GM23338 (cell line): ENCODE measurements around the gene IPCEF1. TPM values are rescaled to one million over a fixed set of nuclear protein-coding genes. Genes with fewer than 3 reads are reported as not detected.

Experiments
- ATAC-seq: fragments of 200-7000 bp; cut with Tn5 transposase; 3 replicates; pipeline ENCODE4 v1.9.1; 2020
- DNase-seq: peaks from one replicate; pipeline ENCODE4 v3.0.0-alpha.2; 2015; ENCODE audit warnings: low spot score
- H2AFZ ChIP-seq: fragments of 200-600 bp; sonication (generic); 2 replicates; pipeline ENCODE4 v1.8.0; 2016; ENCODE audit warnings: antibody characterized with exemption, mild to moderate bottlenecking, moderate library complexity
- H3F3A ChIP-seq: fragments of 200-600 bp; sonication (generic); replicated peaks from 2 replicates; pipeline ENCODE4 v1.8.0; 2017; ENCODE audit warnings: antibody characterized with exemption, mixed run types, low read depth
- H3K27ac ChIP-seq: fragments of 200-600 bp; sonication (generic); 2 replicates; pipeline ENCODE4 v1.6.1; 2016; ENCODE audit warnings: low read depth
- H3K27me3 ChIP-seq: fragments of 200-600 bp; sonication (generic); 2 replicates; pipeline ENCODE4 v1.8.0; 2016; ENCODE audit warnings: mild to moderate bottlenecking, mixed run types, moderate library complexity; ENCODE audit not compliant: insufficient read depth
- H3K36me3 ChIP-seq: fragments of 200-600 bp; sonication (generic); 2 replicates; pipeline ENCODE4 v1.8.0; 2016; ENCODE audit warnings: mild to moderate bottlenecking; ENCODE audit not compliant: insufficient read depth
- H3K4me1 ChIP-seq: fragments of 200-600 bp; sonication (generic); 2 replicates; pipeline ENCODE4 v1.8.0; 2016; ENCODE audit warnings: mild to moderate bottlenecking, moderate library complexity; ENCODE audit not compliant: insufficient read depth
- H3K4me2 ChIP-seq: fragments of 200-600 bp; sonication (generic); 2 replicates; pipeline ENCODE4 v1.7.1; 2017; ENCODE audit warnings: mixed run types
- H3K4me3 ChIP-seq: fragments of 200-600 bp; sonication (generic); 2 replicates; pipeline ENCODE4 v1.6.1; 2016; ENCODE audit warnings: mixed run types
- H3K79me2 ChIP-seq: fragments of 200-600 bp; sonication (generic); replicated peaks from 2 replicates; pipeline ENCODE4 v1.8.0; 2017; ENCODE audit warnings: mild to moderate bottlenecking; ENCODE audit not compliant: insufficient read depth
- H3K9me2 ChIP-seq: fragments of 200-600 bp; sonication (generic); 2 replicates; pipeline ENCODE4 v1.8.0; 2017; ENCODE audit not compliant: insufficient read depth
- H4K20me1 ChIP-seq: fragments of 200-600 bp; sonication (generic); replicated peaks from 2 replicates; pipeline ENCODE4 v1.8.0; 2017; ENCODE audit warnings: mild to moderate bottlenecking; ENCODE audit not compliant: insufficient read depth
- H3K27ac Mint-ChIP-seq: 2 replicates; pipeline ENCODE4 v1.8.0; 2020; ENCODE audit warnings: inconsistent platforms, mild to moderate bottlenecking, moderate library complexity, mixed read lengths
- H3K27me3 Mint-ChIP-seq: 3 replicates; pipeline ENCODE4 v1.8.0; 2022; ENCODE audit warnings: low read depth, mild to moderate bottlenecking, moderate library complexity, mixed read lengths, inconsistent platforms; ENCODE audit not compliant: insufficient read depth, poor library complexity
- H3K36me3 Mint-ChIP-seq: 3 replicates; pipeline ENCODE4 v1.8.0; 2021; ENCODE audit warnings: low read depth, mild to moderate bottlenecking, inconsistent platforms, moderate library complexity, mixed read lengths
- H3K4me1 Mint-ChIP-seq: 3 replicates; pipeline ENCODE4 v1.8.0; 2020; ENCODE audit warnings: mild to moderate bottlenecking, inconsistent platforms, mixed read lengths
- H3K4me3 Mint-ChIP-seq: 3 replicates; pipeline ENCODE4 v1.8.0; 2021; ENCODE audit warnings: moderate library complexity, mild to moderate bottlenecking, inconsistent platforms, mixed read lengths
- H3K9me3 Mint-ChIP-seq: 3 replicates; pipeline ENCODE4 v1.8.0; 2020; ENCODE audit warnings: moderate library complexity, mild to moderate bottlenecking, inconsistent platforms, mixed read lengths
- CREB1 ChIP-seq: fragments of 250-450 bp; sonication (Bioruptor Pico); IDR thresholded peaks from 2 replicates; pipeline ENCODE4 v1.5.0; 2020; ENCODE audit warnings: low read depth, mild to moderate bottlenecking, moderate library complexity
- EZH2 ChIP-seq: fragments of 200-600 bp; sonication (generic); IDR thresholded peaks from one replicate; pipeline ENCODE4 v1.8.0; 2017; ENCODE audit warnings: antibody characterized with exemption, mild to moderate bottlenecking, low read depth; ENCODE audit not compliant: unreplicated experiment
- EZH2phosphoT487 ChIP-seq: fragments of 200-600 bp; sonication (generic); IDR thresholded peaks from one replicate; pipeline ENCODE4 v1.8.1; 2018; ENCODE audit warnings: antibody characterized with exemption; ENCODE audit not compliant: unreplicated experiment
- JUNB ChIP-seq: IDR thresholded peaks from one replicate; pipeline ENCODE4 v1.6.1; 2016; ENCODE audit warnings: antibody characterized with exemption; ENCODE audit not compliant: unreplicated experiment
- NANOG ChIP-seq: IDR thresholded peaks from 2 replicates; pipeline ENCODE4 v1.6.1; 2016; ENCODE audit warnings: antibody characterized with exemption, borderline replicate concordance
- POLR2AphosphoS5 ChIP-seq: IDR thresholded peaks from 2 replicates; pipeline ENCODE4 v1.6.1; 2016; ENCODE audit warnings: antibody characterized with exemption, low read depth
- STAT1 ChIP-seq: IDR thresholded peaks from one replicate; pipeline ENCODE4 v1.6.1; 2016; ENCODE audit warnings: antibody characterized with exemption; ENCODE audit not compliant: unreplicated experiment
- ZNF114 ChIP-seq: fragments of 250-450 bp; sonication (Bioruptor Pico); IDR thresholded peaks from 2 replicates; pipeline ENCODE4 v1.5.0; 2020; ENCODE audit warnings: mild to moderate bottlenecking, moderate library complexity
- ZNF331 ChIP-seq: fragments of 250-450 bp; sonication (Bioruptor Pico); IDR thresholded peaks from 2 replicates; pipeline ENCODE4 v1.5.0; 2020; ENCODE audit warnings: low read depth, mild to moderate bottlenecking, moderate library complexity
- polyA plus RNA-seq: library from polyadenylated mRNA; unstranded; fragments of >200 nt; fragmentation: Nextera tagmentation; extraction: Ambion mirVana; gene quantifications from 2 replicates; pipeline ENCODE4 v1.2.1, GENCODE V29; 2016
- total RNA-seq: library from RNA; depleted of rRNA; stranded (reverse); fragments of >200 nt; shearing (Covaris generic); gene quantifications from 2 replicates; pipeline ENCODE4 v1.2.3, GENCODE V29; 2014
- TF ChIP-seq, protein P1 (sequence below): fragments of 250-450 bp; sonication (Bioruptor Pico); IDR thresholded peaks from 2 replicates; pipeline ENCODE4 v1.5.0; 2020; ENCODE audit warnings: mild to moderate bottlenecking, moderate library complexity
- TF ChIP-seq, protein P2 (sequence below), 2 experiments: fragments of 200-600 bp in 1 of 2; sonication (generic) in 1 of 2; conservative IDR thresholded peaks; 2 replicates each; pipeline versions ENCODE4 v1.5.1 to v1.6.1; 2016 to 2017; ENCODE audit warnings: antibody characterized with exemption in 2 of 2, low read depth in 2 of 2, mild to moderate bottlenecking in 2 of 2, moderate library complexity in 1 of 2
- TF ChIP-seq, protein P3 (sequence below): IDR thresholded peaks from one replicate; pipeline ENCODE4 v1.6.1; 2018; ENCODE audit warnings: antibody characterized with exemption; ENCODE audit not compliant: unreplicated experiment

IPCEF1 gene
- total and polyA plus RNA-seq, 2 experiments from 2014 or later = 0.15 to 1.8 TPM

DNA sequence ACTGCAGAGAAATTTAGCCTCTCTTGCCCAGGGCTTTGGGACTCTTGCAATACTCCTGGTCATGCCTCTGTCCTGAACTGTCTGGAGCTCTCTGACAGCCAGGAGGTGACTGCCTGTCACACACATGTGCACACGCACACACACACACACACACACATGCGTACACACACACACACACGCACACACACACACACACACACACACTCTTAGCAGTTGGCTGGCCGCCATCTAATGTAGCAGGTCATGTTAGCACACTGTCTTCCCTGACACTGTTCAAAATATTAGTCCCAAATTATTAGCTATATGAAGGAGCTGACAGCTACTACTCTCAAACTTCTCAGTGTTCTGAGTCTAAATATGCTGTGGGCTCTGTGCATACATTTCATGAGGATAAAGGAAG is 60.9 kb downstream of the IPCEF1 start:
- Histone ChIP-seq H3K27me3 (no peaks in the 10 kb centered on the region), H4K20me1 (no peaks in the 10 kb centered on the region), H3K9me2 (no peaks in the 10 kb centered on the region), H2AFZ (no peak overlapping the region), H3K4me2 (no peak overlapping the region), H3K79me2 (no peaks in the 10 kb centered on the region), H3F3A (no peaks in the 10 kb centered on the region), H3K4me1 (no peaks in the 10 kb centered on the region), H3K4me3 (no peak overlapping the region), H3K27ac (no peak overlapping the region), H3K36me3 (no peaks in the 10 kb centered on the region)
- DNase-seq = no peak
- no peak overlapping the region for H3K27ac Mint-ChIP-seq
- no peak overlapping the region for H3K4me3 Mint-ChIP-seq
- no peaks in the 10 kb centered on the region for H3K27me3 Mint-ChIP-seq
- no peaks in the 10 kb centered on the region for H3K36me3 Mint-ChIP-seq
- peaks cover 5% of the 10 kb centered on the region; the same call in 2 of the 3 replicates for H3K4me1 Mint-ChIP-seq
- ATAC-seq = no peak
- TF ChIP-seq ZNF114 (CRISPR knock-in tag) = no peak
- TF ChIP-seq, protein P1, sequence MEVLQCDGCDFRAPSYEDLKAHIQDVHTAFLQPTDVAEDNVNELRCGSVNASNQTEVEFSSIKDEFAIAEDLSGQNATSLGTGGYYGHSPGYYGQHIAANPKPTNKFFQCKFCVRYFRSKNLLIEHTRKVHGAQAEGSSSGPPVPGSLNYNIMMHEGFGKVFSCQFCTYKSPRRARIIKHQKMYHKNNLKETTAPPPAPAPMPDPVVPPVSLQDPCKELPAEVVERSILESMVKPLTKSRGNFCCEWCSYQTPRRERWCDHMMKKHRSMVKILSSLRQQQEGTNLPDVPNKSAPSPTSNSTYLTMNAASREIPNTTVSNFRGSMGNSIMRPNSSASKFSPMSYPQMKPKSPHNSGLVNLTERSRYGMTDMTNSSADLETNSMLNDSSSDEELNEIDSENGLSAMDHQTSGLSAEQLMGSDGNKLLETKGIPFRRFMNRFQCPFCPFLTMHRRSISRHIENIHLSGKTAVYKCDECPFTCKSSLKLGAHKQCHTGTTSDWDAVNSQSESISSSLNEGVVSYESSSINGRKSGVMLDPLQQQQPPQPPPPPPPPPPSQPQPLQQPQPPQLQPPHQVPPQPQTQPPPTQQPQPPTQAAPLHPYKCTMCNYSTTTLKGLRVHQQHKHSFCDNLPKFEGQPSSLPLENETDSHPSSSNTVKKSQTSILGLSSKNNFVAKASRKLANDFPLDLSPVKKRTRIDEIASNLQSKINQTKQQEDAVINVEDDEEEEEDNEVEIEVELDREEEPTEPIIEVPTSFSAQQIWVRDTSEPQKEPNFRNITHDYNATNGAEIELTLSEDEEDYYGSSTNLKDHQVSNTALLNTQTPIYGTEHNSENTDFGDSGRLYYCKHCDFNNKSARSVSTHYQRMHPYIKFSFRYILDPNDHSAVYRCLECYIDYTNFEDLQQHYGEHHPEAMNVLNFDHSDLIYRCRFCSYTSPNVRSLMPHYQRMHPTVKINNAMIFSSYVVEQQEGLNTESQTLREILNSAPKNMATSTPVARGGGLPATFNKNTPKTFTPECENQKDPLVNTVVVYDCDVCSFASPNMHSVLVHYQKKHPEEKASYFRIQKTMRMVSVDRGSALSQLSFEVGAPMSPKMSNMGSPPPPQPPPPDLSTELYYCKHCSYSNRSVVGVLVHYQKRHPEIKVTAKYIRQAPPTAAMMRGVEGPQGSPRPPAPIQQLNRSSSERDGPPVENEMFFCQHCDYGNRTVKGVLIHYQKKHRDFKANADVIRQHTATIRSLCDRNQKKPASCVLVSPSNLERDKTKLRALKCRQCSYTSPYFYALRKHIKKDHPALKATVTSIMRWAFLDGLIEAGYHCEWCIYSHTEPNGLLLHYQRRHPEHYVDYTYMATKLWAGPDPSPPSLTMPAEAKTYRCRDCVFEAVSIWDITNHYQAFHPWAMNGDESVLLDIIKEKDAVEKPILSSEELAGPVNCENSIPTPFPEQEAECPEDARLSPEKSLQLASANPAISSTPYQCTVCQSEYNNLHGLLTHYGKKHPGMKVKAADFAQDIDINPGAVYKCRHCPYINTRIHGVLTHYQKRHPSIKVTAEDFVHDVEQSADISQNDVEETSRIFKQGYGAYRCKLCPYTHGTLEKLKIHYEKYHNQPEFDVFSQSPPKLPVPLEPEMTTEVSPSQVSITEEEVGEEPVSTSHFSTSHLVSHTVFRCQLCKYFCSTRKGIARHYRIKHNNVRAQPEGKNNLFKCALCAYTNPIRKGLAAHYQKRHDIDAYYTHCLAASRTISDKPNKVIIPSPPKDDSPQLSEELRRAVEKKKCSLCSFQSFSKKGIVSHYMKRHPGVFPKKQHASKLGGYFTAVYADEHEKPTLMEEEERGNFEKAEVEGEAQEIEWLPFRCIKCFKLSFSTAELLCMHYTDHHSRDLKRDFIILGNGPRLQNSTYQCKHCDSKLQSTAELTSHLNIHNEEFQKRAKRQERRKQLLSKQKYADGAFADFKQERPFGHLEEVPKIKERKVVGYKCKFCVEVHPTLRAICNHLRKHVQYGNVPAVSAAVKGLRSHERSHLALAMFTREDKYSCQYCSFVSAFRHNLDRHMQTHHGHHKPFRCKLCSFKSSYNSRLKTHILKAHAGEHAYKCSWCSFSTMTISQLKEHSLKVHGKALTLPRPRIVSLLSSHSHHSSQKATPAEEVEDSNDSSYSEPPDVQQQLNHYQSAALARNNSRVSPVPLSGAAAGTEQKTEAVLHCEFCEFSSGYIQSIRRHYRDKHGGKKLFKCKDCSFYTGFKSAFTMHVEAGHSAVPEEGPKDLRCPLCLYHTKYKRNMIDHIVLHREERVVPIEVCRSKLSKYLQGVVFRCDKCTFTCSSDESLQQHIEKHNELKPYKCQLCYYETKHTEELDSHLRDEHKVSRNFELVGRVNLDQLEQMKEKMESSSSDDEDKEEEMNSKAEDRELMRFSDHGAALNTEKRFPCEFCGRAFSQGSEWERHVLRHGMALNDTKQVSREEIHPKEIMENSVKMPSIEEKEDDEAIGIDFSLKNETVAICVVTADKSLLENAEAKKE = no peak
- TF ChIP-seq NANOG = no peak
- TF ChIP-seq, protein P2, sequence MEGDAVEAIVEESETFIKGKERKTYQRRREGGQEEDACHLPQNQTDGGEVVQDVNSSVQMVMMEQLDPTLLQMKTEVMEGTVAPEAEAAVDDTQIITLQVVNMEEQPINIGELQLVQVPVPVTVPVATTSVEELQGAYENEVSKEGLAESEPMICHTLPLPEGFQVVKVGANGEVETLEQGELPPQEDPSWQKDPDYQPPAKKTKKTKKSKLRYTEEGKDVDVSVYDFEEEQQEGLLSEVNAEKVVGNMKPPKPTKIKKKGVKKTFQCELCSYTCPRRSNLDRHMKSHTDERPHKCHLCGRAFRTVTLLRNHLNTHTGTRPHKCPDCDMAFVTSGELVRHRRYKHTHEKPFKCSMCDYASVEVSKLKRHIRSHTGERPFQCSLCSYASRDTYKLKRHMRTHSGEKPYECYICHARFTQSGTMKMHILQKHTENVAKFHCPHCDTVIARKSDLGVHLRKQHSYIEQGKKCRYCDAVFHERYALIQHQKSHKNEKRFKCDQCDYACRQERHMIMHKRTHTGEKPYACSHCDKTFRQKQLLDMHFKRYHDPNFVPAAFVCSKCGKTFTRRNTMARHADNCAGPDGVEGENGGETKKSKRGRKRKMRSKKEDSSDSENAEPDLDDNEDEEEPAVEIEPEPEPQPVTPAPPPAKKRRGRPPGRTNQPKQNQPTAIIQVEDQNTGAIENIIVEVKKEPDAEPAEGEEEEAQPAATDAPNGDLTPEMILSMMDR (conservative IDR thresholded peaks at IDR 0.05; ENCODE audit: low read depth in 2 of 2) = no peak
- no peak for TF ChIP-seq STAT1
- TF ChIP-seq, protein P3, sequence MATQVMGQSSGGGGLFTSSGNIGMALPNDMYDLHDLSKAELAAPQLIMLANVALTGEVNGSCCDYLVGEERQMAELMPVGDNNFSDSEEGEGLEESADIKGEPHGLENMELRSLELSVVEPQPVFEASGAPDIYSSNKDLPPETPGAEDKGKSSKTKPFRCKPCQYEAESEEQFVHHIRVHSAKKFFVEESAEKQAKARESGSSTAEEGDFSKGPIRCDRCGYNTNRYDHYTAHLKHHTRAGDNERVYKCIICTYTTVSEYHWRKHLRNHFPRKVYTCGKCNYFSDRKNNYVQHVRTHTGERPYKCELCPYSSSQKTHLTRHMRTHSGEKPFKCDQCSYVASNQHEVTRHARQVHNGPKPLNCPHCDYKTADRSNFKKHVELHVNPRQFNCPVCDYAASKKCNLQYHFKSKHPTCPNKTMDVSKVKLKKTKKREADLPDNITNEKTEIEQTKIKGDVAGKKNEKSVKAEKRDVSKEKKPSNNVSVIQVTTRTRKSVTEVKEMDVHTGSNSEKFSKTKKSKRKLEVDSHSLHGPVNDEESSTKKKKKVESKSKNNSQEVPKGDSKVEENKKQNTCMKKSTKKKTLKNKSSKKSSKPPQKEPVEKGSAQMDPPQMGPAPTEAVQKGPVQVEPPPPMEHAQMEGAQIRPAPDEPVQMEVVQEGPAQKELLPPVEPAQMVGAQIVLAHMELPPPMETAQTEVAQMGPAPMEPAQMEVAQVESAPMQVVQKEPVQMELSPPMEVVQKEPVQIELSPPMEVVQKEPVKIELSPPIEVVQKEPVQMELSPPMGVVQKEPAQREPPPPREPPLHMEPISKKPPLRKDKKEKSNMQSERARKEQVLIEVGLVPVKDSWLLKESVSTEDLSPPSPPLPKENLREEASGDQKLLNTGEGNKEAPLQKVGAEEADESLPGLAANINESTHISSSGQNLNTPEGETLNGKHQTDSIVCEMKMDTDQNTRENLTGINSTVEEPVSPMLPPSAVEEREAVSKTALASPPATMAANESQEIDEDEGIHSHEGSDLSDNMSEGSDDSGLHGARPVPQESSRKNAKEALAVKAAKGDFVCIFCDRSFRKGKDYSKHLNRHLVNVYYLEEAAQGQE = no peak
- TF ChIP-seq EZH2phosphoT487 = no peak
- TF ChIP-seq ZNF331 = no peak
- TF ChIP-seq JUNB = no peak
- TF ChIP-seq POLR2AphosphoS5 = no peak
- no peak for TF ChIP-seq EZH2
- TF ChIP-seq CREB1 = no peak
- H3K9me3 Mint-ChIP-seq = no peaks in the 10 kb centered on the region
